HS-27A (cell line): ENCODE measurements around the gene AOAH.
A peak's percentile ranks its signal among the peaks of the same experiment; 100 is the strongest.

Source experiments
- DNase-seq: peaks from one replicate; pipeline ENCODE4 v3.0.0-alpha.2; 2012; ENCODE audit warnings: low read depth, missing footprints

Gene AOAH

GRCh38 chr7:36546331-36546730 is 178.0 kb downstream of the AOAH start:
- no peak for DNase-seq

- DNase-seq: no peak
Measured at GRCh38 chr7:36545291-36545690, 179.0 kb downstream of the AOAH start.

- no peak for DNase-seq
Measured at GRCh38 chr7:36538126-36538525, 186.2 kb downstream of the AOAH start.

GRCh38 chr7:36535866-36536664 is 188.2 kb downstream of the AOAH start:
- DNase-seq: no peak

- no peak for DNase-seq
Measured at GRCh38 chr7:36533717-36534116, 190.6 kb downstream of the AOAH start.

- no peak for DNase-seq
Measured at GRCh38 chr7:36532981-36533499, 191.3 kb downstream of the AOAH start.

DNA sequence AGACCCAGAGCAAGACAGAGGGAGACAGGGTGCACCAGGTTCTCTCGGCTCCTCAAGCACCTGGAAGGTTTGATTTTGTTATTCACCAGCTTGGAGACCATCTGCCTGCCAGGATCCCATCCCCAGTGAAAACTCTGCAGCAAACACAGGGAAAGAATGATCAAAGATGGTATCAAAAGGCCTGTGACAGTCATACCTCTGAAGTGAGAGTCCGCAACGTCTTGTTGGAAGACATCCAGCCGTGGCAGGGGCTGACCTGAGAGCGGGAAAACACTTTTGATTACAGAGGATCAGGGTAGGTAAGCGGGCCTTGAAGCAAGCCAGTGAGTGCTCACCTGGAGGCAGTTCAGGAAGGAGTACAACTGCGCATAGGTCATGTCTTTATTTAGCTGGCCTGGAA is 192.3 kb downstream of the AOAH start:
- DNase-seq: no peak

GRCh38 chr7:36530456-36530855 is 193.8 kb downstream of the AOAH start:
- no peak for DNase-seq

DNA sequence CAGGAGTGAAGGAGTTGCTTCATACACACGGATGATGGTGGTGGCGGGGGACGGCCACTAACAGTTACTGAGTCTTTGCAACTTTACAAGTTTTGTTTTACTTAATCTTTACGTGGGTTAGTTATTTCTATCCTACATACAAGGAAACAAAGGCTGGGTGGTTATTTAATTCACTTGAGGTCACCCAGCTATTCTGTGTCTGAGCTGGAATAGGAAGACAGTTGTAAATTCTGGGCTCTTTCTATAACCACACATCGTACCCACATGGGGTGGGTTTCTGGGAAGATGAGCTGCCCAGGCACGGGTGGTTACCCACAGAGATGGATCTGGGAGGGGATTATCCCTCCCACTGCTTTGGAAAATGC is 196.8 kb downstream of the AOAH start:
- no peak for DNase-seq

- peak; percentile 31 for DNase-seq
Measured at GRCh38 chr7:36526863-36527548, 197.3 kb downstream of the AOAH start.

GRCh38 chr7:36523371-36524101 is 200.8 kb downstream of the AOAH start:
- no peak for DNase-seq

DNA sequence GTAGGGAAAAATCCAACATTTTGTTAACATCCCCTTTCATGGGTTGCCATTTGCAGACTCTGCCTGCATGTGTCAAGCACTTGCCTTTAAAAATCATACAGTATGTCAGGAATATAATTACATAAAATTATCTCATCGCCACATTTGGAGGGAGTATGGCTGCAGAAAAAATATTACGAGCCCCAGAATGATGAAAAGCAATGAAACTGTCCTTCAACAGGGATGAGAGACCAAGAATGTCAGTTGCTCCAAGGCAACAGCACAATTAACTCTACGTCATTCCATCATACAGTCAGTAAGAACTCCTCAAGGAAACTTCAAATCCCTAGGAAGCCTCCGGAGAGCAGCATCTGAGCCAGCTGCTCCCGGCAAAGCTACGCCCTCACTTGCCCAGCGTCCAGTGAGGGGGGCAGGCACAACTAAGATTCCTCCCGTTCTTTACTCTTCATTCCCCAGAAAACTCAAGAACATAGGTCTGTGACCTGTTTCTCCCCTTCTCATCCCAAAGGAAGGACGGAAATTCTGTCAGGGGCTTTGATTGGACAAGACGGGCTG is 201.8 kb downstream of the AOAH start:
- no peak for DNase-seq

DNA sequence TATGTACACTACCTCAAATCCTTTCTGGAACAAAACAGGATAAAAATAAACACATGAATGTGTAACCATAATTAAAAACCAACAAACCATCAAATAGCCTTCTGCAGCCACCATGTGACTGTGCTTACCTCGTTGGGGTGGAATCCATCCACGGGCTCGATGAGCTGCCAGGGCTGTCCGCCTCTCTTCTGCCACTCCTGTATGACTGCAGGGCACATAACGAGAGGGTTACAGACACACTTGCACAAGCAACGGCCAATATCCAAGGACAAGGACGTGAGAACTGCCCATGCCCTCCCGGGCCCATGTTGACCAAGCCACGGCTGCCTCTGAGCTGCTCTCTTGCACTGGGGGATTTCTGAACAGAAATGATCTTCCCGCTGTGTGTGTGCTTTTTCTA is 202.4 kb downstream of the AOAH start:
- no peak for DNase-seq

- DNase-seq: no peak
Measured at GRCh38 chr7:36521133-36521532, 203.2 kb downstream of the AOAH start.

DNA sequence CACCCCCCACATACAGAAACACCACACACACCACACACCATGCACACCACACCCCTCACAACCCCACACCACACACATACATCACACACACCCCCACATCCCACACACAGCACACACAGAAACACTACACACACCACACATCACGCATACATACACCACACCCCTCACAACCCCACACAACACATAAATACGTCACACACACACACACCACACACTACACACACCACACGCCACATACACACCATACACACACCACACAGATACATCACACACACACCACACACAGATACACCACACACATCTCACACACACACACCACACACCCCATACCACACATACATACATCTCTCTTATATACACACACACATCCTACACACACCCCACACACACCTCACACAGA is 208.4 kb downstream of the AOAH start:
- no peak for DNase-seq

DNA sequence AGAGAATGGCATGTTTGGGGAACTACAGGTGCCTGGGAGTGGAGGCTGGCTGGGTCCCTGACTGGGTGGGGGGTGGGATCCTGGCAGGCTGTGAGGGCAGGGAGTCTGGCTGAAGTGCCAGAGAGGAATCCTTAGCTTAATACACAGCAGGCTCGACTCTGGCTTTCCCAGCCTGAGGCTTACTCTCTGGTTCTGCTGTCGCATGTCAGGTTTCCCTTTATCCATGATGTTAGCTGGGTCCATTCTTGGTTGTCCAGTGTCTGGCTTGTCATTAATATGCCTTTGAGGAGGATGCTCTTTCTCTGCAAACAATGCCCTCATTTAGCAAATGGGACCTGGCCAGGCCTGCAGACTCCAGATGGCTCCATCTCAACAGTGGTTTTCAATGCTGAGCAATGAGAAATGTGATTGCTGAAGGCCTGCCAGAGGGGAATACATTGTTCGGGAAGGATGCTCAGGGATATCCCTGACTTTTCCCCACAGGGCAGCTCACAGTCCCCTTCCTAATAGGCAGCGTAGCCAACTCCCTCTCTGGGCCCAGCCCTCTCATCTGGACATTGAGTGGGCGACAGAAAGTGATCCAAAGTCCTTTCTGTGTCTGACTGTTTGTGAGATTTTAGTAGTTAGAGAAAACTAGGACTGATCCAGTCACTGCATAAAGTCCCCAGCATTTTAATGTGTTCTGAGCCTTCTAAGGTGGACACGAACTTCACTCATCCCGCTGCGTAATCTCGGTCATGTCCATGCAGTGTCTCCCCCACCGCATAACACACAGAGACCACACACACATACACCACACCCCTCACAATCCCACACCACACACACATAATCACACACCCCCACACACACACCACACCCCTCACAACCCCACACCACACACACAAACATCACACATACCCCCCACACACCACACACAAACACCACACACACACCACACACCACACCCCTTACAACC is 209.7 kb downstream of the AOAH start:
- DNase-seq: no peak

DNA sequence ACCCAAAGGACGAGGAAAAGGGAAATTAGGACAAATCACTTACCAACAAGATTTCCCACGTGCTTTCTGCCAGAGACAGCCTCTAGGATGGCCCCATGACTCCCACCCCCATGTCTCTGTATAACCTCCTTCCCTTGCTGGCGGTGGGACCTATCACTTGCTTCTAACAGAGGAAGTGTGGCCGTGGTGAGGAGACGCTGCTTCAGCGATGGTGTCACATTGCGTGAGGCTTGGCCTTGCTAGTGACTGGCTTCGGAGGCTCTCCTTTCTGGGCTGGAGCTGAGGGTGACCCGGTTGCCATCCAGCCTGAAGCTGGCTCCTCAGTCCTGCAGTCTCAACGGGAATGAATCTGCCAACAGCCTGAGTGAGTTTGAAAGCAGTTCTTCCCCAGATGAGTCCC is 210.9 kb downstream of the AOAH start:
- DNase-seq: no peak

DNA sequence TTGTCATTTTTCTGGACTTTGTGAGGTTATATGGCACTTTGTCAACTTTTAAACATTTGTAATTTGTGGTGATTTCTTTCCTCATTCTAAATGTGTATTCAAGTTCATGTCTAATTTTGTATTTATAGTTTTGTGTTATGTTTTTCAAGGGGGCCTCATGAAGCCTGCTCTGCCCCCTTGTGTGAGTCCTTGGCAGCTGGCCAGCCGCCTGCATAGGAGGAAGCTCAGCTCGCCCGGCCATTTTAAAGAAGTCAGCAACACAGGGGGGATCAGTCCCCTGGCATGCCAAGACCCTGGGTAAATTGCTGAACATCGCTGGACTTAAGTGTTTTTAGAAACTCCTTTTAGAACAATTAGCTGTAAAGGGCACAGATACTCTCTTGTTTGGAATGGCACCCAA is 211.7 kb downstream of the AOAH start:
- DNase-seq: no peak

DNA sequence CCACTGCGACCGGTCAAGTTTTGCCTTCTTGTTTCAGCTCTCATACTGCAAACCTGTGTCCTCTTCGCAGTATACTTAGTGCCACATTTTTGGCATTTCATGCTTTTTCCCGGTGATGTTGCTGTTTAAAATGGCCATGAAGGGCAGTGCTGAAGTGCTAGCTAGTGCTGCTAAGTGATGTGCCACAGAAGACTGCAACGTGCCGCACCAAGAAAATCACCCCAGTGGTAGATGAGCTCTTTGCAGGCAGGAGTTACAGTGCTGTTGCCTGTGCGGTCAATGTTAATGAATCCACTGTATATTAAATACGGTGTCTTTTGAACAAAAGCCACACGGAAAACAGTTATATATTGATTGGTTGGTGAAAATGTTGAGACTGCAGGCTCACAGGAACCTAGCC is 214.3 kb downstream of the AOAH start:
- no peak for DNase-seq

- DNase-seq: no peak
Measured at GRCh38 chr7:36507475-36508440, 216.5 kb downstream of the AOAH start.
